HepG2 (cell line): ENCODE results near the gene INA. TPM values are rescaled to one million over a fixed set of nuclear protein-coding genes. Genes with fewer than 3 reads are reported as not detected.

ENCODE experiments used
- KAT8 ChIP-seq: IDR thresholded peaks from 2 replicates; pipeline ENCODE4 v1.6.1; 2016; ENCODE audit warnings: missing genetic modification reagents, missing compliant biosample characterization
- KLF16 ChIP-seq, 2 experiments: sonication (generic) in 1 of 2; formaldehyde crosslinking in 1 of 2; IDR thresholded peaks; 2 replicates each; pipeline versions ENCODE4 v1.6.1 to v1.8.0; 2016 to 2023; ENCODE audit warnings: missing genetic modification reagents in 2 of 2, missing compliant biosample characterization in 1 of 2
- MTF2 ChIP-seq: sonication (generic); formaldehyde crosslinking; IDR thresholded peaks from 2 replicates; pipeline ENCODE4 v1.5.0; 2020; ENCODE audit warnings: missing genetic modification reagents, borderline replicate concordance
- NAIF1 ChIP-seq: sonication (generic); formaldehyde crosslinking; IDR thresholded peaks from 2 replicates; pipeline ENCODE4 v1.5.0; 2020; ENCODE audit warnings: mild to moderate bottlenecking, missing genetic modification reagents, borderline replicate concordance
- NR1H2 ChIP-seq: sonication (generic); formaldehyde crosslinking; IDR thresholded peaks from 2 replicates; pipeline ENCODE4 v1.8.1; 2022; ENCODE audit warnings: low read depth, missing genetic modification reagents, borderline replicate concordance
- RBM39 ChIP-seq: fragments of 200-400 bp; formaldehyde crosslinking; IDR thresholded peaks from one replicate; pipeline ENCODE4 v1.6.1; 2018; ENCODE audit warnings: antibody characterized with exemption, mild to moderate bottlenecking, low read depth, low read length; ENCODE audit not compliant: poor library complexity, severe bottlenecking
- SALL1 ChIP-seq: sonication (generic); formaldehyde crosslinking; IDR thresholded peaks from 2 replicates; pipeline ENCODE4 v1.8.0; 2022; ENCODE audit warnings: mild to moderate bottlenecking, missing genetic modification reagents
- STAG1 ChIP-seq: sonication (generic); formaldehyde crosslinking; IDR thresholded peaks from 2 replicates; pipeline ENCODE4 v1.4.0; 2020; ENCODE audit warnings: missing genetic modification reagents
- ZNF382 ChIP-seq: sonication (generic); formaldehyde crosslinking; IDR thresholded peaks from 2 replicates; pipeline ENCODE4 v1.5.0; 2020; ENCODE audit warnings: missing genetic modification reagents, mild to moderate bottlenecking, borderline replicate concordance
- ZNF430 ChIP-seq: sonication (generic); formaldehyde crosslinking; IDR thresholded peaks from 2 replicates; pipeline ENCODE4 v1.9.0; 2021; ENCODE audit warnings: mild to moderate bottlenecking, missing genetic modification reagents
- ZNF569 ChIP-seq: sonication (generic); formaldehyde crosslinking; IDR thresholded peaks from 2 replicates; pipeline ENCODE4 v1.5.0; 2020; ENCODE audit warnings: mild to moderate bottlenecking, missing genetic modification reagents, moderate library complexity, borderline replicate concordance
- polyA plus RNA-seq, 8 experiments: library from polyadenylated mRNA; depleted of rRNA in 3 of 8; stranded (reverse) in 7 of 8; unstranded in 1 of 8; fragments of >200 nt; fragmentation: Illumina TruSeq in 4 of 8; extraction: Trizol in 4 of 8; gene quantifications; 2 replicates each; pipeline versions ENCODE4 v1.2.1 to v1.2.3, GENCODE V29; 2011 to 2016; ENCODE audit warnings: low read depth in 4 of 8, missing spikeins in 1 of 8, mixed read lengths in 1 of 8; ENCODE audit not compliant: insufficient read depth in 1 of 8
- total RNA-seq, 5 experiments: library from RNA; depleted of rRNA; stranded (reverse); fragments of >200 nt; fragmentation: Illumina TruSeq; extraction: Trizol; gene quantifications; 2 replicates each; pipeline ENCODE4 v1.2.3, GENCODE V29; 2016; ENCODE audit warnings: low read depth in 1 of 5
- TF ChIP-seq, protein P1 (sequence below): sonication (generic); formaldehyde crosslinking; IDR thresholded peaks from 2 replicates; pipeline ENCODE4 v1.5.1; 2020; ENCODE audit warnings: missing genetic modification reagents, mild to moderate bottlenecking, borderline replicate concordance
- TF ChIP-seq, protein P2 (sequence below): sonication (generic); formaldehyde crosslinking; IDR thresholded peaks from 2 replicates; pipeline ENCODE4 v1.9.0; 2021; ENCODE audit warnings: mild to moderate bottlenecking, missing genetic modification reagents
- TF ChIP-seq, protein P3 (sequence below): sonication (generic); formaldehyde crosslinking; IDR thresholded peaks from 2 replicates; pipeline ENCODE4 v1.4.0; 2020; ENCODE audit warnings: low read depth, mild to moderate bottlenecking, missing genetic modification reagents
- TF ChIP-seq, protein P4 (sequence below): sonication (generic); formaldehyde crosslinking; IDR thresholded peaks from 2 replicates; pipeline ENCODE4 v1.5.1; 2020; ENCODE audit warnings: mild to moderate bottlenecking, missing genetic modification reagents, borderline replicate concordance
- TF ChIP-seq, protein P5 (sequence below): sonication (generic); formaldehyde crosslinking; IDR thresholded peaks from 2 replicates; pipeline ENCODE4 v1.8.0; 2022; ENCODE audit warnings: low read depth, missing genetic modification reagents

INA gene
- total and polyA plus RNA-seq, 2 of the 13 experiments (the other 11 are each of a cell fraction or from before 2014, with no cell fraction given): 0.04 to 0.13 TPM

DNA sequence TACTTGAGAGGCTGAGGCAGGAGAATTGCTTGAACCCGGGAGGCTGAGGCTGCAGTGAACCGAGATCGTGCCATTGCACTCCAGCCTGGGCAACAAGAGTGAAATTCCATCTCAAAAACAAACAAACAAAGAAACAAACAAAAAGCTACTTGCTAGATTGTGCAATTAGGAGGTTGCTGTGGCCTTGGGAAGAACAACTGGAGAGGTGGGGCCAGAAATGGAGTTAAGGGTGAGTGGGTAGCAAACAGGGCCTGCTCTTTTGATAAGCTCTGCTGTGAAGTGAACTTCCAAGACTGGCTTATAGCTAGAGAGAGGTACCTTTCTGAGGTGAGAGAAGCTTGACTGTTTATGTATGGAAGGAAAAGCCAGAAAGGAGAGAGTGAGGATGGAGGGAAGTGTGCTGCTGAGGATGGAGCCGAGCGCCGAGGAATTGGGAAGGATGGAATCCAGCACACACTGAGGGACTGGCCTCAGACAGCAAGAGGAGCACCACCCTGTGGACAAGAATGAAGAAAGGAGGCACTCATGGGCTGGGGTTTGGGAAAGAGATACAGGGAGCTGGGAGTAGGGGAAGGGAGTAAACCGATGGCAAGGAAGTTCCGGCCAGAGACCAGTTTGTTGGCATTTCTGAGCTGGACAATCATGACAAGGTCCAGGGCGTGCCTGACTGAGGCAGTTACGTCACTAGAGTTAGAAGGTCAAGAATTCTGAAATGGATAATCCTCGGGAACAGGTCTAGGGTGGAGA is 38.3 kb upstream of the INA start (continued):
- no peak for TF ChIP-seq NR1H2 (CRISPR knock-in tag)
- no peak for TF ChIP-seq ZNF382 (CRISPR knock-in tag)
- TF ChIP-seq, protein P1, sequence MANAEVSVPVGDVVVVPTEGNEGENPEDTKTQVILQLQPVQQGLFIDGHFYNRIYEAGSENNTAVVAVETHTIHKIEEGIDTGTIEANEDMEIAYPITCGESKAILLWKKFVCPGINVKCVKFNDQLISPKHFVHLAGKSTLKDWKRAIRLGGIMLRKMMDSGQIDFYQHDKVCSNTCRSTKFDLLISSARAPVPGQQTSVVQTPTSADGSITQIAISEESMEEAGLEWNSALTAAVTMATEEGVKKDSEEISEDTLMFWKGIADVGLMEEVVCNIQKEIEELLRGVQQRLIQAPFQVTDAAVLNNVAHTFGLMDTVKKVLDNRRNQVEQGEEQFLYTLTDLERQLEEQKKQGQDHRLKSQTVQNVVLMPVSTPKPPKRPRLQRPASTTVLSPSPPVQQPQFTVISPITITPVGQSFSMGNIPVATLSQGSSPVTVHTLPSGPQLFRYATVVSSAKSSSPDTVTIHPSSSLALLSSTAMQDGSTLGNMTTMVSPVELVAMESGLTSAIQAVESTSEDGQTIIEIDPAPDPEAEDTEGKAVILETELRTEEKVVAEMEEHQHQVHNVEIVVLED (CRISPR knock-in tag): no peak
- no peak for TF ChIP-seq KAT8 (CRISPR knock-in tag)
- peak; percentile 77 for TF ChIP-seq STAG1
- no peak for TF ChIP-seq ZNF430 (CRISPR knock-in tag)
- TF ChIP-seq, protein P2, sequence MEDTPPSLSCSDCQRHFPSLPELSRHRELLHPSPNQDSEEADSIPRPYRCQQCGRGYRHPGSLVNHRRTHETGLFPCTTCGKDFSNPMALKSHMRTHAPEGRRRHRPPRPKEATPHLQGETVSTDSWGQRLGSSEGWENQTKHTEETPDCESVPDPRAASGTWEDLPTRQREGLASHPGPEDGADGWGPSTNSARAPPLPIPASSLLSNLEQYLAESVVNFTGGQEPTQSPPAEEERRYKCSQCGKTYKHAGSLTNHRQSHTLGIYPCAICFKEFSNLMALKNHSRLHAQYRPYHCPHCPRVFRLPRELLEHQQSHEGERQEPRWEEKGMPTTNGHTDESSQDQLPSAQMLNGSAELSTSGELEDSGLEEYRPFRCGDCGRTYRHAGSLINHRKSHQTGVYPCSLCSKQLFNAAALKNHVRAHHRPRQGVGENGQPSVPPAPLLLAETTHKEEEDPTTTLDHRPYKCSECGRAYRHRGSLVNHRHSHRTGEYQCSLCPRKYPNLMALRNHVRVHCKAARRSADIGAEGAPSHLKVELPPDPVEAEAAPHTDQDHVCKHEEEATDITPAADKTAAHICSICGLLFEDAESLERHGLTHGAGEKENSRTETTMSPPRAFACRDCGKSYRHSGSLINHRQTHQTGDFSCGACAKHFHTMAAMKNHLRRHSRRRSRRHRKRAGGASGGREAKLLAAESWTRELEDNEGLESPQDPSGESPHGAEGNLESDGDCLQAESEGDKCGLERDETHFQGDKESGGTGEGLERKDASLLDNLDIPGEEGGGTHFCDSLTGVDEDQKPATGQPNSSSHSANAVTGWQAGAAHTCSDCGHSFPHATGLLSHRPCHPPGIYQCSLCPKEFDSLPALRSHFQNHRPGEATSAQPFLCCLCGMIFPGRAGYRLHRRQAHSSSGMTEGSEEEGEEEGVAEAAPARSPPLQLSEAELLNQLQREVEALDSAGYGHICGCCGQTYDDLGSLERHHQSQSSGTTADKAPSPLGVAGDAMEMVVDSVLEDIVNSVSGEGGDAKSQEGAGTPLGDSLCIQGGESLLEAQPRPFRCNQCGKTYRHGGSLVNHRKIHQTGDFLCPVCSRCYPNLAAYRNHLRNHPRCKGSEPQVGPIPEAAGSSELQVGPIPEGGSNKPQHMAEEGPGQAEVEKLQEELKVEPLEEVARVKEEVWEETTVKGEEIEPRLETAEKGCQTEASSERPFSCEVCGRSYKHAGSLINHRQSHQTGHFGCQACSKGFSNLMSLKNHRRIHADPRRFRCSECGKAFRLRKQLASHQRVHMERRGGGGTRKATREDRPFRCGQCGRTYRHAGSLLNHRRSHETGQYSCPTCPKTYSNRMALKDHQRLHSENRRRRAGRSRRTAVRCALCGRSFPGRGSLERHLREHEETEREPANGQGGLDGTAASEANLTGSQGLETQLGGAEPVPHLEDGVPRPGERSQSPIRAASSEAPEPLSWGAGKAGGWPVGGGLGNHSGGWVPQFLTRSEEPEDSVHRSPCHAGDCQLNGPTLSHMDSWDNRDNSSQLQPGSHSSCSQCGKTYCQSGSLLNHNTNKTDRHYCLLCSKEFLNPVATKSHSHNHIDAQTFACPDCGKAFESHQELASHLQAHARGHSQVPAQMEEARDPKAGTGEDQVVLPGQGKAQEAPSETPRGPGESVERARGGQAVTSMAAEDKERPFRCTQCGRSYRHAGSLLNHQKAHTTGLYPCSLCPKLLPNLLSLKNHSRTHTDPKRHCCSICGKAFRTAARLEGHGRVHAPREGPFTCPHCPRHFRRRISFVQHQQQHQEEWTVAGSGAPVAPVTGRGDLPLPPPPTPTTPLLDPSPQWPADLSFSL (CRISPR knock-in tag): no peak
- no peak for TF ChIP-seq ZNF569
- TF ChIP-seq SALL1 (CRISPR knock-in tag): peak; percentile 74
- TF ChIP-seq, protein P3, sequence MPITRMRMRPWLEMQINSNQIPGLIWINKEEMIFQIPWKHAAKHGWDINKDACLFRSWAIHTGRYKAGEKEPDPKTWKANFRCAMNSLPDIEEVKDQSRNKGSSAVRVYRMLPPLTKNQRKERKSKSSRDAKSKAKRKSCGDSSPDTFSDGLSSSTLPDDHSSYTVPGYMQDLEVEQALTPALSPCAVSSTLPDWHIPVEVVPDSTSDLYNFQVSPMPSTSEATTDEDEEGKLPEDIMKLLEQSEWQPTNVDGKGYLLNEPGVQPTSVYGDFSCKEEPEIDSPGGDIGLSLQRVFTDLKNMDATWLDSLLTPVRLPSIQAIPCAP: no peak
- TF ChIP-seq NAIF1: no peak
- TF ChIP-seq, protein P4, sequence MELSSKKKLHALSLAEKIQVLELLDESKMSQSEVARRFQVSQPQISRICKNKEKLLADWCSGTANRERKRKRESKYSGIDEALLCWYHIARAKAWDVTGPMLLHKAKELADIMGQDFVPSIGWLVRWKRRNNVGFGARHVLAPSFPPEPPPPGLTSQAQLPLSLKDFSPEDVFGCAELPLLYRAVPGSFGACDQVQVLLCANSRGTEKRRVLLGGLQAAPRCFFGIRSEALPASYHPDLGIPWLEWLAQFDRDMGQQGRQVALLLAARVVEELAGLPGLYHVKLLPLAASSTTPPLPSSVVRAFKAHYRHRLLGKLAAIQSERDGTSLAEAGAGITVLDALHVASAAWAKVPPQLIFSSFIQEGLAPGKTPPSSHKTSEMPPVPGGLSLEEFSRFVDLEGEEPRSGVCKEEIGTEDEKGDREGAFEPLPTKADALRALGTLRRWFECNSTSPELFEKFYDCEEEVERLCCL (CRISPR knock-in tag): no peak
- TF ChIP-seq KLF16 (CRISPR knock-in tag; IDR thresholded peaks at IDR 0.05): no peak
- TF ChIP-seq MTF2: no peak
- TF ChIP-seq, protein P5, sequence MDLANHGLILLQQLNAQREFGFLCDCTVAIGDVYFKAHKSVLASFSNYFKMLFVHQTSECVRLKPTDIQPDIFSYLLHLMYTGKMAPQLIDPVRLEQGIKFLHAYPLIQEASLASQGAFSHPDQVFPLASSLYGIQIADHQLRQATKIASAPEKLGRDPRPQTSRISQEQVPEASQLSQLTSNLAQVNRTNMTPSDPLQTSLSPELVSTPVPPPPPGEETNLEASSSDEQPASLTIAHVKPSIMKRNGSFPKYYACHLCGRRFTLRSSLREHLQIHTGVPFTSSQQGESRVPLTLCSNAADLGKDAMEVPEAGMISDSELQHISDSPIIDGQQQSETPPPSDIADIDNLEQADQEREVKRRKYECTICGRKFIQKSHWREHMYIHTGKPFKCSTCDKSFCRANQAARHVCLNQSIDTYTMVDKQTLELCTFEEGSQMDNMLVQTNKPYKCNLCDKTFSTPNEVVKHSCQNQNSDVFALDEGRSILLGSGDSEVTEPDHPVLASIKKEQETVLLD (CRISPR knock-in tag): no peak
- no peak for TF ChIP-seq RBM39
